Activated naive CD4-positive, alpha-beta T cell treated with anti-CD3 and anti-CD28 coated beads for 36 hours (primary cell): Measurements from ENCODE around the gene OR2AJ1. TPM values are rescaled to one million over a fixed set of nuclear protein-coding genes. Genes with fewer than 3 reads are reported as not detected.

Experiments
- CTCF ChIA-PET: fragments of 350-600 bp; sonication (Branson Sonifier 250); formaldehyde crosslinking; loops from one replicate; lab custom pipeline; 2021; ENCODE audit warnings: antibody characterized with exemption; lab: Charles Lee
- DNase-seq: peaks from one replicate; pipeline ENCODE4 v3.0.0-alpha.2; 2020
- H3K27ac Mint-ChIP-seq: one replicate; pipeline ENCODE4 v1.8.0; 2021; ENCODE audit warnings: mild to moderate bottlenecking, mixed read lengths
- H3K27me3 Mint-ChIP-seq: one replicate; pipeline ENCODE4 v1.8.0; 2021; ENCODE audit warnings: low read depth, mixed read lengths
- H3K36me3 Mint-ChIP-seq: one replicate; pipeline ENCODE4 v1.8.0; 2021; ENCODE audit warnings: low read depth, mixed read lengths
- H3K4me1 Mint-ChIP-seq: one replicate; pipeline ENCODE4 v1.8.0; 2021; ENCODE audit warnings: low read depth, mixed read lengths
- H3K4me3 Mint-ChIP-seq: one replicate; pipeline ENCODE4 v1.8.0; 2021; ENCODE audit warnings: mild to moderate bottlenecking, moderate library complexity, mixed read lengths
- H3K9me3 Mint-ChIP-seq: one replicate; pipeline ENCODE4 v1.8.0; 2021; ENCODE audit warnings: mixed read lengths
- intact Hi-C: fragments of 100-400 bp; cut with micrococcal nuclease; formaldehyde crosslinking; loops from one replicate; pipeline ENCODE4 v1.15.1; 2023
- total RNA-seq, 2 experiments: library from RNA; stranded (reverse); gene quantifications; one replicate each; pipeline ENCODE4 v1.2.3, GENCODE V29; 2021

The OR2AJ1 gene, protein sequence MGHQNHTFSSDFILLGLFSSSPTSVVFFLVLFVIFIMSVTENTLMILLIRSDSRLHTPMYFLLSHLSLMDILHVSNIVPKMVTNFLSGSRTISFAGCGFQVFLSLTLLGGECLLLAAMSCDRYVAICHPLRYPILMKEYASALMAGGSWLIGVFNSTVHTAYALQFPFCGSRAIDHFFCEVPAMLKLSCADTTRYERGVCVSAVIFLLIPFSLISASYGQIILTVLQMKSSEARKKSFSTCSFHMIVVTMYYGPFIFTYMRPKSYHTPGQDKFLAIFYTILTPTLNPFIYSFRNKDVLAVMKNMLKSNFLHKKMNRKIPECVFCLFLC
- not detected for total RNA-seq

DNA sequence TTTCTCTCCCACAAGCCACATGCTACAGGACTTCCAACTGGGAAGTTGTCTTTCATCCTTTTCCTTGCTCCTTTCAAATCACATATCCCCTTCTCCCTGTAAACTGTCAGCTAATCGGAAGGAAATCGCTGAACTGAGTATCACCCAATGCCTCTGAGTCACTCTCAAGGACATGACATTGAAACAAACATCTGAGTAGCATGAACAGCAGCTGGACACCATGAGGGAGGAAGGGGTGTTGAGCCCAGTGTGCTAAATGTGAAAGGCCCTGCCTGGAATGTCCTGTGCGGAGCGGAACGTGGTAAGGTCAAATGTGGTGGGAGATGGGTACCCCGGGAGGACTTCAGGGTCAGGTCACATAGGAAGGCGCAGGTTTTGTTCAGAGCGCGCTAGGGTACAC is at the start of gene OR2AJ1:
Gene OR2AJ1, plus strand, starts transcription at position 22 of the 400 bp plus-strand sequence. CDS start 8,880 bp downstream, outside the sequence.
- H3K27ac Mint-ChIP-seq: no peak within 1 kb of the TSS
- no peak for DNase-seq
- H3K4me3 Mint-ChIP-seq: no peak within 1 kb of the TSS
- intact Hi-C loops: no loop called here
- H3K9me3 Mint-ChIP-seq: no peaks in the 10 kb centered on the region
- no peaks in the 10 kb centered on the region for H3K36me3 Mint-ChIP-seq
- no peaks in the 10 kb centered on the region for H3K4me1 Mint-ChIP-seq
- no peaks in the 10 kb centered on the region for H3K27me3 Mint-ChIP-seq
- CTCF ChIA-PET: no interaction called here

DNA sequence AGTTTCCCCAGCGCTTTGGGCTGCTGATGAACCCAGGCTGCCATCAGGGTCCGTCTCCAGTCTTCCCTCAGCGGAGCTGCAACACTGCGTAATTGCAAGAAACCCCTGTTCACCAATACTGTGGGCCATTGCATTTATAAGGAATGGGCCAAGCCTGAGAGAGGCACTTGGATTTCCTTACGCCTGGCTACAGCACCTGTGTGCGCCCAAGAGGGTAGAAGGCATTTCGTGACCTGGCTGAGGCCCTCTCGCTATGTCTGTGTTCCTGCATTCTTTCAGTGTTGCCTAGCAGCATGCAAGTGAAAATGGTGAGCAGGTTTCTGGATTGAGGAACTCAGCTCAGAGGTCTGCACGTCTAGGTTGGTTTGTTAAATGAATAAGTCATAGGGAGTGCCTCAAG is 41.3 kb upstream of the OR2AJ1 start:
- H3K27me3 Mint-ChIP-seq: peaks cover 4% of the 10 kb centered on the region
- H3K27ac Mint-ChIP-seq: no peak overlapping the region
- no peaks in the 10 kb centered on the region for H3K36me3 Mint-ChIP-seq
- DNase-seq: no peak
- H3K9me3 Mint-ChIP-seq: no peaks in the 10 kb centered on the region
- no peaks in the 10 kb centered on the region for H3K4me1 Mint-ChIP-seq
- intact Hi-C loops: no loop called here
- H3K4me3 Mint-ChIP-seq: no peak overlapping the region
- CTCF ChIA-PET: no interaction called here

DNA sequence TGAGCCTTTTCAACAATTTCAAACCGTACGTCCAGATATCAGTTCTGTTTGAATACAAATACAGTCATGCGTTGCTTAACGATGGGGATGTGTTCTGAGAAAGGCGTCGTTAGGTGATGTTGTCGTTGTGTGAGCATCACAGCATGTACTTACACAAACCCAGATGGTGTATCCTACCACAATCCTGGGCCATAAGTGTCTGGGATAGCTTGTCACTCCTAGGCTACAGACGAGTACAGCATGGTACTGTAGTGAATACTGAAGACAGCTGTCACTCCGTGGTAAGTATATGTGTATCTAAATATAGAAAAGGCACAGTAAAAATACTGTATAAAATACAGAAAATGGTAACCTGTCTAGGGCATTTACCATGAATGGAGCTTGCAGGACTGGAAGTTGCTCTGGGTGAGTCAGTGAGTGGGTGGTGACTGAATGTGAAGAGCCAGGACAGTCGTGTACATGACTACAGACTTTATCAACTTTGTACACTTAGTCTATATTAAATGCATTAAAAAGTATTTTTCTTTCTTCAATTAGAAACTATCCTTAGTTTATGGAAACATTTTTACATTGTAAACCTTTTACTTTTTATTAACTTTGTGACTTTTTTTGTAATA is 39.8 kb upstream of the OR2AJ1 start:
- H3K9me3 Mint-ChIP-seq: no peaks in the 10 kb centered on the region
- H3K27me3 Mint-ChIP-seq: no peaks in the 10 kb centered on the region
- H3K4me1 Mint-ChIP-seq: no peaks in the 10 kb centered on the region
- CTCF ChIA-PET: interaction anchor here (1.1 kb wide), 1 partner anchor 21 kb away, joined by 3 read pairs; no protein-coding TSS in a partner anchor
- no peak for DNase-seq
- no peaks in the 10 kb centered on the region for H3K36me3 Mint-ChIP-seq
- no peak overlapping the region for H3K27ac Mint-ChIP-seq
- no peak overlapping the region for H3K4me3 Mint-ChIP-seq
- intact Hi-C loops: no loop called here

DNA sequence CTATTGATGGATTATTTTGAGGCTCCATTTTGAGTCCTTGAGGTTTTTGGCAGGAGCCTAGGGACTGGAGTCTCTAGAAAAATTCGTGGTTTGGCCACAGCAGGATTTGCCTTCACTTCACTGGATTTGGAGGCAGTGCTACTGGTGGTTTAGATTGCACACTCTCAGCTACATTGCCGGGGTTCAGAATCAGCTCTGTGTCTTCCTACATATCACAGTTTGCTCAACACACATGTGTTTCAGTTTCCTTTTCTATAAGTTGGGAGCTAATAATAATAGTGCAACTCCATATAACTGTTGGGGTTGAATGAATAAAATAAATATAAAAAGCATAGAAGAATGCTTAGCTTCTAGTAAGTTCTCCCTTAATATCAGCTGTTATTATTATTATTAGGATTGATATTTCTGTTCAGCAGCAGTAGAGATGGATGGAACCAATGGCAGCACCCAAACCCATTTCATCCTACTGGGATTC is 29.5 kb upstream of the OR2AJ1 start, which contains the start of gene OR2W3:
Gene OR2W3, plus strand, starts transcription at position 425 of the 475 bp plus-strand sequence. Its CDS starts 0 bp downstream, at position 425.
- CTCF ChIA-PET: no interaction called here
- Mint-ChIP-seq H3K27me3 (peaks cover 3% of the 10 kb centered on the region), H3K4me1 (no peaks in the 10 kb centered on the region), H3K27ac (no peak within 1 kb of the TSS), H3K4me3 (no peak within 1 kb of the TSS), H3K9me3 (no peaks in the 10 kb centered on the region), H3K36me3 (no peaks in the 10 kb centered on the region)
- DNase-seq: no peak
- intact Hi-C loops: no loop called here

DNA sequence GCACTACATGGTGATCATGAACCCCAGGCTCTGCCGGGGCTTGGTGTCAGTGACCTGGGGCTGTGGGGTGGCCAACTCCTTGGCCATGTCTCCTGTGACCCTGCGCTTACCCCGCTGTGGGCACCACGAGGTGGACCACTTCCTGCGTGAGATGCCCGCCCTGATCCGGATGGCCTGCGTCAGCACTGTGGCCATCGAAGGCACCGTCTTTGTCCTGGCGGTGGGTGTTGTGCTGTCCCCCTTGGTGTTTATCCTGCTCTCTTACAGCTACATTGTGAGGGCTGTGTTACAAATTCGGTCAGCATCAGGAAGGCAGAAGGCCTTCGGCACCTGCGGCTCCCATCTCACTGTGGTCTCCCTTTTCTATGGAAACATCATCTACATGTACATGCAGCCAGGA is 28.7 kb upstream of the OR2AJ1 start:
- CTCF ChIA-PET: no interaction called here
- H3K27ac Mint-ChIP-seq: no peak overlapping the region
- no peak overlapping the region for H3K4me3 Mint-ChIP-seq
- intact Hi-C loops: no loop called here
- H3K27me3 Mint-ChIP-seq: peaks cover 3% of the 10 kb centered on the region
- DNase-seq: no peak
- no peaks in the 10 kb centered on the region for H3K36me3 Mint-ChIP-seq
- no peaks in the 10 kb centered on the region for H3K9me3 Mint-ChIP-seq
- no peaks in the 10 kb centered on the region for H3K4me1 Mint-ChIP-seq

DNA sequence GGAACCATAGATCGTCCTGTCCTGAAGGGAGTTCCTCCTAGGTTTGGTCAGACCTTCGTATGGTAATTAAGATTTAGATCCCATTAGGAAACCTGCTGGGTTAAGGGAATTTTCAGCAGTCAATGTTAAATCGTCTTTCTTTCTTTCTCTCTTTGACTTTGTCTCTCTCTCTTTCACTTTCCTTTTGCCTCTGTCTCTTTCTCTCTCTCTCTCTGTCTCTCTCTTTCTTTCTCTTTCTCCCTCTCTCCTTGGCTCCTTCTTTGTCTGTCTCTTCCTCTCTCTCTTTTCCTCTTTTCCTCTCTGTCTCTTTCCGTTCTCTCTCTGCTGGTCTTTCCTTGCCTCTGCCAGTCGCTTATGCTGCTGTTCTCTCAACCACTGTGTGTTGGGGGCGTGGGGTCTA is 20.6 kb upstream of the OR2AJ1 start:
- CTCF ChIA-PET: no interaction called here
- peaks cover 31% of the 10 kb centered on the region for H3K4me1 Mint-ChIP-seq
- no peak for DNase-seq
- H3K4me3 Mint-ChIP-seq: no peak overlapping the region
- H3K27me3 Mint-ChIP-seq: peaks cover 3% of the 10 kb centered on the region
- H3K27ac Mint-ChIP-seq: no peak overlapping the region
- intact Hi-C loops: loop anchor here (5.0 kb wide), 1 partner anchor 972 kb away; the partner anchor contains the start of gene AHCTF1
- H3K36me3 Mint-ChIP-seq: peaks cover 8% of the 10 kb centered on the region
- peaks cover 18% of the 10 kb centered on the region for H3K9me3 Mint-ChIP-seq

DNA sequence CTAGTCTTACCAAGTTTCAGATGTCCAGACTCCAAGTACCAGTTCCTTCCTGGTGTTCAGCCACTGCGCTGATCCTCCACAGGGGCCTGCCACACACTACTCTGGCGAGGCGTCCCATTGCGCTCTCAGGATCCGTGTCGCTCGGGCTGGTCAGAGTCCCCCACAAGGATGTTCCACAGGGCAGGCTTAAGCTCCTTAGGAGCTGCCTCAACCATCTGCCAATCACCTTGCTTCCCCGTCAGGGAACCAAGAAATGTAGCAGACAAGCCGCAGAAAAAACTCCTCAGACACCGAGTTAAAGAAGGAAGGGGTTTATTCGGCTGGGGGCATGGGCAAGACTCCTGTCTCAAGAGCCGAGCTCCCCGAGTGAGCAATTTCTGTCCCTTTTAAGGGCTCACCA is 19.5 kb upstream of the OR2AJ1 start:
- peaks cover 18% of the 10 kb centered on the region for H3K9me3 Mint-ChIP-seq
- peaks cover 3% of the 10 kb centered on the region for H3K27me3 Mint-ChIP-seq
- H3K27ac Mint-ChIP-seq: no peak overlapping the region
- H3K4me1 Mint-ChIP-seq: peaks cover 31% of the 10 kb centered on the region
- peaks cover 8% of the 10 kb centered on the region for H3K36me3 Mint-ChIP-seq
- CTCF ChIA-PET: interaction anchor here (0.8 kb wide), 1 partner anchor 20 kb away, joined by 3 read pairs; no protein-coding TSS in a partner anchor
- H3K4me3 Mint-ChIP-seq: no peak overlapping the region
- peak; percentile 6 for DNase-seq
- intact Hi-C loops: loop anchor here (5.0 kb wide), 2 partner anchors 577 to 1573 kb away; no protein-coding TSS in a partner anchor

DNA sequence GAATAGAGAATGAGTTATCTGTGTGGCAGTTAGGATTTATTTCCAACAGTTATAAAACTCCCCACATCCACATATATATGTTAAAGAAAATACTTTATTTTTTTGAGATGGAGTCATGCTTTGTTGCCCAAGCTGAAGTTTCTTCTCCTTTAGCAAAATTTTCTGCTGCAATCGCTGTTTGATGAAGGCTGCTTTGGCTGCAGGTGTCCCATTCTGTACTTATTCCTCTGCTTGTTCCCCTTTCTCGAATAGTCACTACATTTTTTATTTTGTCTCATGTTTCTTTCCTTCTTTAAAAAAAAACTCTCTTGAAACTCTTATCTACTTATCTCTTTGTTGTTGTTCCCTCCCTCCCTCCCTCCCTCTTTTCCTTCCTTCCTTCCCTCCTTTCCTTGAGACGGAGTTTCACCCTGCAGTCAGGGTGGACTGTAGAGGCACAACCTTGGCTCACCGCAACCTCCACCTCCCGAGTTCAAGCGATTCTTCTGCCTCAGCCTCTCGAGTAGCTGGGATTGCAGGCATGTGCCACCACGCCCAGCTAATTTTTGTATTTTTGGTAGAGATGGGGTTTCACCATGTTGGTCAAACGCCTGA is 18.7 kb upstream of the OR2AJ1 start:
- no peak for DNase-seq
- Mint-ChIP-seq H3K36me3 (peaks cover 8% of the 10 kb centered on the region), H3K27me3 (peaks cover 3% of the 10 kb centered on the region), H3K27ac (peak overlapping the region; percentile 76), H3K4me3 (no peak overlapping the region), H3K9me3 (peaks cover 18% of the 10 kb centered on the region), H3K4me1 (peaks cover 31% of the 10 kb centered on the region)
- CTCF ChIA-PET: interaction anchor here (0.8 kb wide), 1 partner anchor 21 kb away, joined by 3 read pairs; no protein-coding TSS in a partner anchor
- intact Hi-C loops: loop anchor here (1.0 to 5.0 kb wide), 5 partner anchors 31 to 1574 kb away; partner anchors contain the start of gene TRIM58

DNA sequence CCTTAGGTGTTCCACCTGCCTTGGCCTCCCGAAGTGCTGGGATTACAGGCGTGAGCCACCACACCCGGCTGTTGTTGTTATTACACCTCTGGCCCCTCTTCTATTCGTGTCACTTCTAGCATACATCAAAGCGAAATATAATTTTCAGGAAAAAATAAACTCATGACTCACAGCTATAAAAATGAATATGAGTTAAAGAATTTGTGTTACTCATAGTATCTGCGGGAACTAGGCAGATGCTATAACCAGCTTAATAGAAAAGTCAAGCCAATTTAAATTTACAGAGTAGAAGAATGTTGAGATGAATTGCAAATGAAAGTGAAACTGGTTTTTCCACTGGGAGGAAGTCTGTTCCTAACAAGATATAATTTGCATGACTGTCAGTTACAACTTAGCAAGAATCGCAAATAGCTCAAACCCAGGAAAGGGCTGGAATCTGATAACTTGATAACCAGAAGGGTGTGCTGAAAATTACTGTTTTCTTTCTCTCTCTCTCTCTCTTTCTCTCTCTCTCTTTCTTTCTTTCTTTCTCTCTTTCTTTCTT is 18.1 kb upstream of the OR2AJ1 start:
- H3K9me3 Mint-ChIP-seq: peaks cover 18% of the 10 kb centered on the region
- CTCF ChIA-PET: no interaction called here
- H3K27ac Mint-ChIP-seq: peak overlapping the region; percentile 76
- H3K36me3 Mint-ChIP-seq: peaks cover 8% of the 10 kb centered on the region
- DNase-seq: peak; percentile 60
- H3K27me3 Mint-ChIP-seq: peaks cover 3% of the 10 kb centered on the region
- intact Hi-C loops: loop anchor here (1.0 to 5.0 kb wide), 5 partner anchors 31 to 1574 kb away; partner anchors contain the start of gene TRIM58
- peaks cover 31% of the 10 kb centered on the region for H3K4me1 Mint-ChIP-seq
- peak overlapping the region; percentile 24 for H3K4me3 Mint-ChIP-seq

DNA sequence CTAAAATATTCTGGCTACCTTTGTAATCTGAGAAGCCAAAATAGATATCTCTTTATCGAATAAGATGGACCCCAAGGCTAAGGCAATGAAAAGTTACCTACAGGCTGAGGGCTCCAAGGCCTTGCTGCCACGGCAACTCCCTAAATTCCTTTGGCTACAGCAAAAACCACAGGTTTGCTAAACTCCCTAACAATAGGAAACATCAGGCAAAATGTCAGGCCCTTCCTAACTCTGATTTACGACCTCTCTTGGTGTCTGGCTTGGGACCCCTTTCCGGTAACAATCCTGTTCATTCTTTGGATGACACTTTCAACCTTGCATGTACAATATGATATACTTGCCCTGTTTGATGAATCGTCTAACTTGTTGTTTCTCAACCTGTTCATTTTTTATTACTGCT is 15.9 kb upstream of the OR2AJ1 start:
- CTCF ChIA-PET: no interaction called here

DNA sequence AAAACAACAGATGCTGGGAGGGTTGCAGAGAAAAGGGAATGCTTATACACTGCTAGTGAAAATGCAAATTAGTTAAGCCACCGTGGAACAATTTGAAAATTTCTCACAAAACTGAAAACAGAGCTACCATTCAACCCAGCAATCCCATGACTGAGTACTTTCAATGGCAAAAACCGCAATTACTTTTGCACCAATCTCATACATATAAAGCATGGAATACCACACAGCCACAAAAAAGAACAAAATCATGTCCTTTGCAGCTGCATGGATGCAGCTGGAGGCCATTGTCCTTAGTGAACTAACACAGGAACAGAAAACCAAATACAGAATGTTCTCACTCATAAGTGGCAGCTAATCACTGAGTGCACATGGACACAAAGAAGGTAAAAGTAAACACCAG is 10.9 kb upstream of the OR2AJ1 start:
- H3K27ac Mint-ChIP-seq: no peak overlapping the region
- no peak overlapping the region for H3K4me3 Mint-ChIP-seq
- DNase-seq: no peak
- no peaks in the 10 kb centered on the region for H3K4me1 Mint-ChIP-seq
- H3K36me3 Mint-ChIP-seq: no peaks in the 10 kb centered on the region
- H3K9me3 Mint-ChIP-seq: no peaks in the 10 kb centered on the region
- intact Hi-C loops: loop anchor here (5.0 kb wide), 1 partner anchor 231 kb away; no protein-coding TSS in a partner anchor
- CTCF ChIA-PET: no interaction called here
- H3K27me3 Mint-ChIP-seq: peaks cover 2% of the 10 kb centered on the region

More for the DNA sequence above, 15.9 kb upstream of the OR2AJ1 start:
- intact Hi-C loops: loop anchor here (5.0 kb wide), 2 partner anchors 574 to 1576 kb away; no protein-coding TSS in a partner anchor
- H3K36me3 Mint-ChIP-seq: peaks cover 8% of the 10 kb centered on the region
- H3K9me3 Mint-ChIP-seq: peaks cover 16% of the 10 kb centered on the region
- peaks cover 31% of the 10 kb centered on the region for H3K4me1 Mint-ChIP-seq
- H3K4me3 Mint-ChIP-seq: no peak overlapping the region
- peaks cover 3% of the 10 kb centered on the region for H3K27me3 Mint-ChIP-seq
- no peak for DNase-seq
- H3K27ac Mint-ChIP-seq: no peak overlapping the region
